ENCODE data around the gene MCC.

MCC gene

DNA sequence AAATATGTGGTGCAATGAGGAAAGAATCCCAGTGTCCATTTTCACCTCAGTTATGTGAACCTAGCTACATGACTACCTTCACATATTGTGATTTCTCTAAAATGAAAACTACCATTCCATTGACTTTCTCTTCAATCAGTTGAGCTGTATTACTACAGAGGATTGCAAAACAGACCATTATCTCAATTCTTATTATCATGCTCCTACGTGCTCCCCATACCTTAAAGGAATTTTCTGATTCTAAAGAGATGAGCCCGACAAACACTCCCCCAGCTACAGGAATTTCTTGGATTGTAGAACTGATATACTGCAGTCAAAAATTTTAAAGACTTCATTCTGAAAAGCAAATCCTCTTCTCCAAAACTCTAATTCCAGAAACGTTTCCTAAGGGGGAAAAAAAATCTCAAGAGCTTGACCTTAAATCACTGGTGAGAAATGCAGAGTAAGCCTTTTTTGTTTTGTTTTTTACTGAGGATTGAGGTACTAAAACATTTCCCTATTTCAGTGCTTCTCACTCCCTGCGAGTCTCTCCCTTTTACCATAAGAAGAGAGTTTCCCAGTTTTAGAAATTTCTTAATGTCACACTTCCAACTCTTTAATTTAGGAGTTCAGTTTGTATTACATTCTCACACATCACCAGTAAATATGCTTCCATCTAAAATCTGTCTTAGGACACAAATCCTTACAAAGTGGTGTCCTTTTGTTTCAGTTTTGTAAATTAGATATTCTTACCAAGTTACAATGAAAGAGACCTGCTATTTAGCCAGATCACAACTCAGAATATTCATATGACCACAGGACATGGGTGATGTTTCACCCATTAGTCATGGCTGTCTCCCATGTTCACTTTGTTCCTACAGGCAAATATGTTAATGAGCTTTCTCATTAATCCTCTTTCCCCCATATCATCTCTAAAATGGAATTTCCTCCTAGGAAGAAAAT is 257.3 kb downstream of the MCC start:
- H3K4me3 Mint-ChIP-seq = no peak overlapping the region
- no peak overlapping the region for H3K27ac Mint-ChIP-seq
- H3K9me3 Mint-ChIP-seq = no peaks in the 10 kb centered on the region
- H3K27me3 Mint-ChIP-seq (ENCODE audit: low read depth, poor library complexity) = no peaks in the 10 kb centered on the region
- DNase-seq = no peak
- TF ChIP-seq CTCF (IDR thresholded peaks at IDR 0.05) = no peak
- H3K4me1 Mint-ChIP-seq = peaks cover 56% of the 10 kb centered on the region
- H3K36me3 Mint-ChIP-seq (ENCODE audit: low read depth) = no peaks in the 10 kb centered on the region

GRCh38 chr5:113227798-113228197 is 260.5 kb downstream of the MCC start:
- no peak for DNase-seq
- H3K4me1 Mint-ChIP-seq = peaks cover 61% of the 10 kb centered on the region
- H3K4me3 Mint-ChIP-seq = no peak overlapping the region

GRCh38 chr5:113226116-113226736 is 262.0 kb downstream of the MCC start:
- TF ChIP-seq CTCF (IDR thresholded peaks at IDR 0.05) = no peak
- Mint-ChIP-seq H3K4me3 (no peak overlapping the region), H3K27ac (no peak overlapping the region), H3K4me1 (peaks cover 60% of the 10 kb centered on the region), H3K27me3 (ENCODE audit: low read depth, poor library complexity) (no peaks in the 10 kb centered on the region), H3K36me3 (ENCODE audit: low read depth) (peaks cover 25% of the 10 kb centered on the region), H3K9me3 (peaks cover 20% of the 10 kb centered on the region)
- no peak for DNase-seq

More at GRCh38 chr5:113227798-113228197, 260.5 kb downstream of the MCC start:
- Mint-ChIP-seq H3K36me3 (ENCODE audit: low read depth) (peaks cover 11% of the 10 kb centered on the region), H3K27me3 (ENCODE audit: low read depth, poor library complexity) (no peaks in the 10 kb centered on the region), H3K27ac (no peak overlapping the region), H3K9me3 (peaks cover 5% of the 10 kb centered on the region)
- TF ChIP-seq CTCF (IDR thresholded peaks at IDR 0.05) = no peak

DNA sequence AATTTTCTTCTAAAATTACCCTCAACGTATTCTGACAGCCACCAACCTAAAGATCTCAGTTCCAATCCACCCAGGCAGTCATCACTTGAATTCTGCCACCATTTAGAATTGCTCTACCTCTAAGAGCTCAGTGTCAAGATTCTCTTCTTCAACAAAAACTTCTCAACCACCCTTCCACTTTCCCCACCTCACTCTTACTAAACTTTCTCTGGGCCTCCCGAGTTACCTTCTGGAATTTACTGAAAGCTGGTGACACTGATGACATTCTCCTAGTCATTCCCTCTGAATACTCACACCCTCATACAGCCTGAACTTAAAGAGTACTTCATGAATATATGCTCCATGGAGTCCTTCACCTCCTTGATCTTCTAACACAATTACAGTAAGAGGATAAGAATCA is 263.0 kb downstream of the MCC start:
- H3K4me1 Mint-ChIP-seq = peaks cover 52% of the 10 kb centered on the region
- H3K27ac Mint-ChIP-seq = peak overlapping the region; percentile 4

DNA sequence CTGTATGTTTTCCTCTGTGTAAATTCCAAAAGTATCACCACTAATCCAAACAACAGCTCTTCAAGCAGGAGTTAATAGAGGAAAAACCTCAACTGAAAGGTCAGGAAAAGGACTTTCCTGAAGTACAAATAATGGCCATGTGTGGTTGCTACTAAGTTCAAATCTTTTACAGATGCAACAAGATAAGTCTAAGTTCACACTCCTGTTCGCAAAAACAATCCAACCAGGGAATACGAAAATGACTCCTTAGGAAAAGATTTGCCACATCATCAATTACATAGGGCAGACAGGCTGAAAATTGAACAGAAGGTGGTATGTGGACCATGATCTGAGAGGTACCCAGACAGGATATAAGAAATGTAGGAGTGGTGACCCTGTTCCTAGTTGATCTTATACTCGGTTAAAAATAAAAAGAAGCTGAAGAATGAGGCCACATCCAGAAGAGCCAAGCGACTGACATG is 263.6 kb downstream of the MCC start:
- no peak for TF ChIP-seq CTCF (IDR thresholded peaks at IDR 0.05)
- Mint-ChIP-seq H3K9me3 (peaks cover 20% of the 10 kb centered on the region), H3K4me3 (no peak overlapping the region), H3K4me1 (peaks cover 51% of the 10 kb centered on the region), H3K27me3 (ENCODE audit: low read depth, poor library complexity) (no peaks in the 10 kb centered on the region), H3K36me3 (ENCODE audit: low read depth) (peaks cover 25% of the 10 kb centered on the region), H3K27ac (no peak overlapping the region)
- no peak for DNase-seq

More for the DNA sequence above, 263.0 kb downstream of the MCC start:
- Mint-ChIP-seq H3K9me3 (peaks cover 20% of the 10 kb centered on the region), H3K36me3 (ENCODE audit: low read depth) (peaks cover 25% of the 10 kb centered on the region), H3K27me3 (ENCODE audit: low read depth, poor library complexity) (no peaks in the 10 kb centered on the region), H3K4me3 (no peak overlapping the region)
- no peak for TF ChIP-seq CTCF (IDR thresholded peaks at IDR 0.05)
- DNase-seq = no peak
